Tibial artery (tissue), 4 donors: Measurements from ENCODE around the gene ATG7.
"Not testable (repeated sequence)": the region's sequence is repeated elsewhere in the genome, so short reads cannot be mapped to it uniquely, and the experiment has no call there.

Experiments used
- DNase-seq, 2 donors: peaks; one replicate each; pipeline ENCODE4 v3.0.0-alpha.2; 2019
- H3K27ac ChIP-seq, 2 donors: fragments of 200-600 bp; sonication (generic) in 1 of 2; 1 replicate in 1 of 2; 2 replicates in 1 of 2; pipeline ENCODE4 v1.5.1; 2018 to 2019; ENCODE audit warnings: mild to moderate bottlenecking in 1 of 2
- H3K27me3 ChIP-seq, 2 donors: fragments of 200-600 bp; sonication (generic) in 1 of 2; one replicate each; pipeline versions ENCODE4 v1.5.1 to v1.6.0; 2016 to 2019
- H3K36me3 ChIP-seq, 3 donors: fragments of 200-600 bp; sonication (generic) in 2 of 3; one replicate each; pipeline ENCODE4 v1.5.1; 2016 to 2019; ENCODE audit warnings: mild to moderate bottlenecking in 2 of 3
- H3K4me1 ChIP-seq, 4 donors: fragments of 200-600 bp; sonication (generic) in 2 of 4; 1 replicate in 3 of 4; 2 replicates in 1 of 4; pipeline ENCODE4 v1.5.1; 2016 to 2019
- H3K4me3 ChIP-seq, 2 donors: fragments of 200-600 bp; sonication (generic) in 1 of 2; 1 replicate in 1 of 2; 2 replicates in 1 of 2; pipeline ENCODE4 v1.5.1; 2018 to 2019; ENCODE audit warnings: mild to moderate bottlenecking in 2 of 2
- H3K9me3 ChIP-seq, 3 donors: fragments of 200-600 bp; sonication (generic) in 1 of 3; one replicate each; pipeline ENCODE4 v1.5.1; 2016 to 2019
- CTCF ChIP-seq, 2 experiments: fragments of 200-600 bp in 1 of 2; fragments of 450-650 bp in 1 of 2; IDR thresholded peaks; one replicate each; pipeline ENCODE4 v1.5.1; 2017 to 2019; ENCODE audit warnings: antibody characterized with exemption in 2 of 2, mild to moderate bottlenecking in 1 of 2, moderate library complexity in 1 of 2
- intact Hi-C: fragments of 100-400 bp; cut with DNase I; formaldehyde crosslinking; loops from one replicate; pipeline ENCODE4 v1.15.0; 2023; ENCODE audit warnings: low total_unique reads

The ATG7 gene

DNA sequence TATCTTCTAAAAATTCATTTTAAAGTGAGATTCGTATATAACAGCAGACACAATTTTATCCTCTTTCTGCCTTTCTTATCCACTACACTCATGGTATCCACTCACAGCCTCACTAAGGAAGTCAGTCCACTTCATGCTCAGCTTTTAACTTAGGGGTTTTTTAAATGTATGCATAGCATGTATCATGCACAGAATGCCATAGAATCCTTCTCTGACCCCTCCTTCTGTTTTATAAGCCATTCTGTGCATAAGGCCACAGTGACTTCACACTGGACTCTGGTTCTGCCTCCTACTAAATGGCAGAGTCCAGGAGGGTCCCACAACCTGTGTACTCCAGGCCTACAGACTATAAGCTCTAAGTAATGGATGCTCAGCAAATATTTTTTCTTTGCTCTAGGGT is 129.2 kb downstream of the ATG7 start:
- no peak for TF ChIP-seq CTCF (IDR thresholded peaks at IDR 0.05)
- intact Hi-C loops = no loop called here
- H3K36me3 ChIP-seq = peaks cover 0 to 9% (median 6%) of the 10 kb centered on the region in 3 donors
- no peak for DNase-seq
- H3K9me3 ChIP-seq = no peaks in the 10 kb centered on the region
- no peak overlapping the region for H3K27ac ChIP-seq
- H3K27me3 ChIP-seq = no peaks in the 10 kb centered on the region
- H3K4me3 ChIP-seq = no peak overlapping the region
- no peaks in the 10 kb centered on the region for H3K4me1 ChIP-seq

- no peaks in the 10 kb centered on the region for H3K4me1 ChIP-seq
- H3K27me3 ChIP-seq = no peaks in the 10 kb centered on the region
- intact Hi-C loops = no loop called here
- DNase-seq = no peak
- no peak overlapping the region for H3K27ac ChIP-seq
- TF ChIP-seq CTCF (IDR thresholded peaks at IDR 0.05) = no peak
- H3K36me3 ChIP-seq = peaks cover 8 to 24% (median 17%) of the 10 kb centered on the region in 3 donors
- H3K9me3 ChIP-seq = peaks cover 0 to 8% (median 7%) of the 10 kb centered on the region in 3 donors
- H3K4me3 ChIP-seq = no peak overlapping the region
Measured at GRCh38 chr3:11405323-11405722, 133.1 kb downstream of the ATG7 start.

DNA sequence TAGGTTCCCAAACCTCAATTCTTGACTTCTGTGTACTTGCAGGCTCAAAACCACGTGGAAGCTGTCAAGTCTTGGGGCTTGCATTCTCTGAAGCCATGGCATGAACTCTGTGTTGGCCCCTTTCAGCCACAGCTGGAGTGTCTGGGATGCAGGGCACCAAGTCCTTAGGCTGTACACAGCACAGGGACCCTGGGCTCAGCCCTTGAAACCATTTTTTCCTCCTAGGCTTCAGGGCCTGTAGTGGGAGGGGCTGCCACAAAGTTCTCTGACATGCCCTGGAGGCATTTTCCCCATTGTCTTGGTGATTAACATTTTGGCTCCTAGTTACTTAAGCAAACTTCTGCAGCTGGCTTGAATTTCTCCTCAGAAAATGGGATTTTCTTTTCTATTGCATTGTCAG is 135.4 kb downstream of the ATG7 start:
- Histone ChIP-seq H3K9me3 (peaks cover 0 to 8% (median 7%) of the 10 kb centered on the region in 3 donors), H3K27ac (no peak overlapping the region), H3K36me3 (peaks cover 8 to 24% (median 17%) of the 10 kb centered on the region in 3 donors), H3K4me3 (no peak overlapping the region), H3K4me1 (no peaks in the 10 kb centered on the region), H3K27me3 (no peaks in the 10 kb centered on the region)
- TF ChIP-seq CTCF (IDR thresholded peaks at IDR 0.05) = no peak
- no peak for DNase-seq
- intact Hi-C loops = no loop called here

DNA sequence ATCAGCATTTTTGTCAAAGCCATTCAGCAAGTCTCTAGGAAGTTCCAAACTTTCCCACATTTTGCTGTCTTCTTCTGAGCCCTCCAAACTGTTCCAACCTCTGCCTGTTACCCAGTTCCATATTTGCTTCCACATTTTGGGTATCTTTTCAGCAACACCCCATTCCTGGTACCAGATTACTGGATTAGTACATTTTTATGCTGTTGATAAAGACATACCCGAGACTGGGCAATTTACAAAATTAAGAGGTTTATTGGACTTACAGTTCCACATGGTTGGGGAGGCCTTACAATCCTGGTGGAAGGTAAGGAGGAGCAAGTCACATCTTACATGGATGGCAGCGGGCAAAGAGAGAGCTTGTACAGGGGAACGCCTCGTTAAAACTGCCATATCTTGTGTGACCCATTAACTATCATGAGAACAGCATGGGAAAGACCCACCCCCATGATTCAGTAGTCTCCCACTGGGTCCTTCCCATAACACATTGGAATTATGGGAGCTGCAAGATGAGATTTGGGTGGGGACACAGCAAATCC is 136.2 kb downstream of the ATG7 start:
- peaks cover 8 to 24% (median 17%) of the 10 kb centered on the region in 3 donors for H3K36me3 ChIP-seq
- H3K27me3 ChIP-seq, H3K4me1 ChIP-seq, H3K4me3 ChIP-seq, DNase-seq, intact Hi-C loops, H3K27ac ChIP-seq, H3K9me3 ChIP-seq: not testable (repeated sequence)

DNA sequence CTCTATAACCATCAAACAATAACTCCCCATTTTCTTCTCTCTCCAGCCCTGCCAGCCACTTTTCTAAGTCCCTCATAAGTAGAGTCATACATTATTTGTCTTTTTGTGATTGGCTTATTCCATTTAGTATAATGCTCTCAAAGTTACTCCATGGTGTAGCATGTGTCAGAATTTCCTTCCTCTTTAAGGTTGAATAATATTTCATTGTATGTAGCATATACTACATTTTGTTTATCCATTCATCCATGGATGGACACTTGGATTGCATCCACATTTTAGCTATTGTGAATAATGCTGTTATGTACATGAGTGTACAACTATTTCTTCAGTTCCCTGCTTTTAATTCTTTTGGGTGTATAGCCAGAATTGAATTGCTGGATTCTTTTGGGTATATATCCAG is 138.4 kb downstream of the ATG7 start:
- intact Hi-C loops = no loop called here
- Histone ChIP-seq H3K27me3 (no peaks in the 10 kb centered on the region), H3K27ac (no peak overlapping the region), H3K36me3 (peaks cover 8 to 28% (median 17%) of the 10 kb centered on the region in 3 donors), H3K4me1 (peaks cover 0 to 8% (median 0%) of the 10 kb centered on the region in 4 donors), H3K4me3 (no peak overlapping the region), H3K9me3 (peaks cover 0 to 17% (median 12%) of the 10 kb centered on the region in 3 donors)
- DNase-seq = no peak
- TF ChIP-seq CTCF (IDR thresholded peaks at IDR 0.05) = no peak

DNA sequence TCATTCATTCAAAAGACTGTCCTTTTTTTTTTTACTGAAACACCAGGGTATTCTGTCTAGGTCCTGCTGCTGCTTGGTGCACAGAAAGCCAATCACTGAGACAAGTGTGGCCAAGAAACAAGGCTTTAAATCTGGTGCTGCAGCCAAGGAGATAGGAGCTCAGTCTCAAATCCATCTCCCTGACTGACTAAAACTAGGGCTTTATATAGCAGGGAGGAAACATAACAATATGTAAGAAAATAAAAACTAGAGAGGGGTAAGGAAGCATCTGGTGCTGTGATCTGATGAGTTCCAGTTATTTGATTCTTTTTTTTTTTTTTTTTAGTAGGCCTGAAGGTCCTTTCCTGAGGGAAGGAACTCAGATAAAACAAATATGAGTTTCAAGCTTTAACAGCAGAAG is 139.8 kb downstream of the ATG7 start:
- H3K27me3 ChIP-seq = no peaks in the 10 kb centered on the region
- no peak overlapping the region for H3K4me3 ChIP-seq
- peaks cover 0 to 17% (median 12%) of the 10 kb centered on the region in 3 donors for H3K9me3 ChIP-seq
- no peak for TF ChIP-seq CTCF (IDR thresholded peaks at IDR 0.05)
- intact Hi-C loops = no loop called here
- H3K4me1 ChIP-seq = peaks cover 0 to 13% (median 0%) of the 10 kb centered on the region in 4 donors
- H3K36me3 ChIP-seq = peaks cover 8 to 18% (median 15%) of the 10 kb centered on the region in 3 donors
- DNase-seq = no peak
- H3K27ac ChIP-seq = peak overlapping the region in 1 of 2 donors; percentile 25
